ENCODE data around the gene CHST13.

The CHST13 gene, protein sequence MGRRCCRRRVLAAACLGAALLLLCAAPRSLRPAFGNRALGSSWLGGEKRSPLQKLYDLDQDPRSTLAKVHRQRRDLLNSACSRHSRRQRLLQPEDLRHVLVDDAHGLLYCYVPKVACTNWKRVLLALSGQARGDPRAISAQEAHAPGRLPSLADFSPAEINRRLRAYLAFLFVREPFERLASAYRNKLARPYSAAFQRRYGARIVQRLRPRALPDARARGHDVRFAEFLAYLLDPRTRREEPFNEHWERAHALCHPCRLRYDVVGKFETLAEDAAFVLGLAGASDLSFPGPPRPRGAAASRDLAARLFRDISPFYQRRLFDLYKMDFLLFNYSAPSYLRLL

DNA sequence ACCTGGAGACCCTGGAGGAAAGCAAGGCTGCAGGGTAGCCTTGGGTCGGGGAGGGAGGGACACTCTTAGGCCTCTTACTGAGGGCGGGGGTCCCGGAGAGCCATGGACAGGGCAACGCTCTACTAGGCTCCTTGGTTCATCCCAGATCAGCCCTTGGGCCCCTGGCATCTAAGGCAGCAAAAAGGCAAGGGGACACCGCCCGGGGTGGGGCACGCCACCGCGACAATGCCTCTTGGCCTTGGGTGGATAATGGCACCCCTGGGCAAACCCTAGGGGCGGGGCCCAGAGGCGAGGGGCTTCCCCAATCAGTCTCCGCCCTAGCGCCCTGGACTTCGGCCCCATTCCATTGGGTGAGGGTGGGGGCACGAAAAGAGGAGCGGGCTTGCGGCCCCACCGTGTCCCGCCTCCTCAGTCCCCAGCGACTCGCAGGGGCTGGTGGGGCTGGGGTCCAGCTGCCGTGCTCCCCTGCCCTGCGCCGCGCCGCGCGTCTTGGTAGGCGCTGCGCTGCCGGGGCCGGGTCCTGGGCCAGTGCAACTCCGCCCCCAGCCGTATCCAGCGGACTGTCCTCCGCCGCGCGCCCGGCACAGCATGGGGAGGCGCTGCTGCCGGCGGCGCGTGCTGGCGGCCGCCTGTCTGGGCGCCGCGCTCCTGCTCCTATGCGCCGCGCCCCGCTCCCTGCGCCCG lies at the start of gene CHST13:
Gene CHST13 (plus strand): TSS at position 411 of the 684 bp plus-strand sequence. CDS start 178 bp downstream, at position 589.
- no peak for DNase-seq

DNA sequence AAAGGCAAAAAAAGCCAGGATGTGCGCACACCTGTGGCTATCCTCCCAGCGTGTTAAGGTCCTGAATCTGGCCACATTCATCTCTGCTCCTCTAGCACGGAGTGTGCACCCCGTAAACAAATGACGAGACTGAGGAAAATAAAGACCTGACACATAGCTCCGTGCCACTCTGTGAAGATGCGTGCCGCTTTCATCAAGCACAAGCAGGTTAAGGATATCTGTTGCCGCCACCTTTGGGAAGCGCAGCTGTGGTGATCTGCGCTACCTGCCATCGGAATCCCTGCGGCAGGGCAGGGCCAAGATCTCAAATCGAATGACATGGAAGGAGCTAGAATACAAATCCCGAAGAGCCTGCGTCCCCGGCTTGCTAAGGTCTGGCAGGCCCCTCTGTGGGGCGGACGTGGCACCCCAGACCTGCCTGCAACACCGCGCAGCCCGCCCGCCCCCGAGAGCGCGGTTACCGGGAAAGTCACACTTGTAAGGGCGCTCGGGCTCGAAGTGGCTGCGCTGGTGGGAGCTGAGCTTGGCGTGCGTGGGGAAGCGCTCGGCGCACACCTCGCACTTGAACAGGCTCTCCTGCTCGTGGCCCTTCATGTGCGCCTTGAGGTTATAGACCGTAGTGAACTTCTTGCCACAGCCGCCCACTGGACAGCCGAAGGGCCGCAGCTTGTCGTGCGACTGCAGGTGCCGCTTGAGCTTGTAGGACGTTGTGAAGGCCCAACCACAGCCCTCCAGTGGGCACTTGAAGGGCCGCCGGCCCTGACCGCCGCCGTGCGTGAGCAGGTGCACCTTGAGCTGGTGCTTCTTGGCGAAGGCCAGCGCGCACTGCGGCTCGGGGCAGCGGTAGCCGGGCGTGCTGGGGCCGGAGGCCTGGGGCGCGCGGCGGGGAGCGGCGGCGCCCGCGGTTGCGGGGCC lies 49.2 kb upstream of the CHST13 start:
- DNase-seq = peak; percentile 41

DNA sequence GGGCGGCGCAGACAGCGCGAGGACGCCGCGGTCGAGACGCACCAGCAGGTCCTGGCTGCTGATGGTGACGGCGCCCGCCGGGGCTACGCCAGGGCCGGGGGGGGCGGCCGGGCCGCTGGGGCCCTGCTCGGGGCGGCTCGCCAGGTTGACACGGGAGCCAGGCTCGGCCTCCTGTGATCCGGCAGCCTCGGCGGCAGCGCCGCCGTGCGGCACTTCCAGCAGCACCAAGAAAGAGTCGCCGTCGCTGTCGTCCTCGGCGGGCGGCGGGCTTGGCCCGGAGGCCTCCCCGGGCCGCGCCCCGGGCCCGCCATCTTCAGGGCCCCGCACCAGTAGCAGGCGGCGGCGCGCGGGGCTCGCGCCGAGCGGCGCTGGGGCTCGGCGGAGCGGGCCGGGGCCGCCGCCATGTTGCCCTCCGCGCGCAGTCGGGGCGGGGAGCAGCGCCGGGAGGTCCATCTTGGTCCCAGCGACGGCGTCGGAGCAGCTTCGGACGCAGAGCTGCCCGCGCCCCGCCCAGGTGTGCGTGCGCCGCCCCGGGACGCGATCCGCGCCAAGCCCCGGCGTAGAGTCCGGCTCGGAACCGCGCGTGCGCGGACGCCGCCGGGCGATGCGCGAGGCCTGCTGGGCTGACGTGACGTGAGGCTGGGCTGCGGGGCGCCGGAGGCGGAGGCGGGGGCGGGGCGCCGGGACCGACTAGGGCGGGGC lies 48.4 kb upstream of the CHST13 start, which contains the start of gene ZXDC:
Gene ZXDC (minus strand): TSS at position 479 of the 702 bp plus-strand sequence. CDS start 26 bp downstream, at position 453.
- DNase-seq = peak; percentile 97

DNA sequence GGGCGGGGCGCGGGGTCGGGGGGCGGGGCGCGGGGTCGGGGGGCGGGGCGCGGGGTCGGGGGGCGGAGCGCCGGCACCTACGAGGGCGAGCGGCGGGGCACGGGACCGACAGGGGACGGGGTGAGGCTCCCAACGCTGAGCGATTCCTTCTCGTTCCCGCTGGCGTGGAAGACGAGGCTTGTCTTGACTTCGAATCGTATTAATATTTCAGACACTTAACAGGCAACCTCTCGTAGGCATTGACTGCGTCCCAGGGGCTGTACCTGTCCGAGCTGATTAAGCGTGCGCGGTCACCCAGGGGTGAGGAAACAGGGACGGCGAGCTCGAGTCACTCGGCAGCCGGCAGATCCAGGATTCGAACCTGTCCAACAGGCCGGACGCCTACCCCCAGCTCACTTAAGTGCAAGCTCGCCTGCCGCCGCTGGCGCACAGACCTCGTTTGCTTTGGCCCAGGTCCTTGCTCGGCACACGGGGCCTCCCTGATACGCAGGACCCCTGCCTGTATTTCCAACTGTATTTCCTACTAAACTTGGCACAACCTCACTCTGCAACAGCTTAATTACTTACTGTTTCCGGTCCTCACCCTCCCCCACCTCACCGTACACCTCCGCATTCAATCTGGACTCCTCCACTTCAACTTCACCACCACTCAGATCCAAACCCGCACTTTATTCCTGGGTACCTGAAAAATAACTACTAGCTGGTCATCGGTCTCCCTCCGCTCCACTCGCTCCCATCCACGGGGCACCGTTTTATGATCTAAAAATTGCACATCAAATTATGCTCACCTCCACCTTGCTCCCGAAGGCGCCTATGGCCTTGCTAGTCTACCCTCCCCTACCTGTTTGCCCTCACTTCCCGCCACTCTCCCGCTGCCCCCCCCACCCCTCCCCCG lies 47.5 kb upstream of the CHST13 start:
- no peak for DNase-seq

DNA sequence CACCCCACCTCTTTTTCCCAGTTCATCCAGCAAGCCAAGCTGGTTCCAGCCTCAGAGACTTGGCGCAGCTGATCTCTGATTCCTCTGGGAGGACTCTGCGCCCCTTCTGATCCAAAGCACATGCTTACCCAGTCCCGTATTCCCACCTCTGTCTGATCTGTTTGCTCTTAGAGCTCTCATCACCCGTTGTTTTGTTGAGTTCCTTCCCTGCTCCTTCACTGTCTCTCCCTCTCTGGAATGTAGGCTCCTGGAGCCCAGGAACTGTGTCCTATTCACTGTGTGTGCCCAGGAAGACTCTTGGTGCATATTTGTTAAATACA lies 46.9 kb upstream of the CHST13 start:
- DNase-seq = no peak

DNA sequence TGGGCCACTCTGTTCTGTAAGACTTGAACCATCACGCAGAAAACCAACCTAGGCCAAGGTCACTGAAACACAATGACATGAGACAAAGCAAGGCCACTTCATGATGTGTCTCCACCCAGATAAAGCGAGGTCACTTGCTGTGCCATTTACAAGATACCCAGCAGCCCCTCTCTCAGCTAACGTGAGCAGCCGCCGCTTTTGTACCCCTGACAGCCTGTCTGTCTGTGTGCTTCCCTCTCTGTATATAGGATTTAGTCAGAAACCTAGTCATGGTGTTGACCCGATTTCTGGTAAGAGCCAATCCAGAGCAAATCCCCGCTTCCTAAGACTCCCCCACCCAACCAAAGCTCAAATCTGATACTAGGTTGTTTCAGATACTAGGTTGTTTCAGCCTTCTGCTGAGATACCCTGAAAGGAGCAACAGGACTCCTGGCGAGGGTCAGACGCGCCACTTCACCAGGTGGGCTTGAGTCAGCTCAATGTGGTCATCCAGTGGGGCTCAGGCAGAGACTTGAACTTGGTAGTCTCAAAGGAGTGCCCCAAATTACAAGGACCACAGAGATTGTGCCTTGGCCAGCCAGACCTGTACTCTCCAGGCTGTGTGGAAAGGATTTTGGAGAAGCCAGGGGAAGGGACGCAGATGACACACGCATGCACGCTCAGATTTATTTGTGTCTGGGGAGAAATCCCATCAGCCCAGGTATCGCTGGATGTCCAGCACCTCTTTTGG lies 45.2 kb upstream of the CHST13 start:
- DNase-seq = no peak

DNA sequence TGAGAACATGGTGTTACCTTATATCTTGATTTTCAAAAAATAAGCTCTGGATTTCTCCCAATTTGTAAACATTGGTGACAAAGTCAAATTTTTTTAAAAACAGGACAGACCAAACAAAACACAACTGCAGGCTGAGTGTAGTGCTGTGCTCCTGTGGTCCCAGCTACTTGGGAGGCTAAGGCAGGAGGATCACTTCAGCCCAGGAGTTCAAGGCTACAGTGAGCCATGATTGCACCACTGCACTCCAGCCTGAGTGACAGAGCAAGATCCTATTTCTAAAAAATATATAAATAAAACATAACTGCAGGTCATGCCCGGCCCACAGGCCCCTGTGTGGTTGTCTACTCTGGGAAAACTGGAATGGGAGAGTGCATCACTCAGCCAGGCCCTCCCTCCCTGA lies 44.3 kb upstream of the CHST13 start:
- no peak for DNase-seq

- no peak for DNase-seq
These were observed 43.7 kb upstream of the CHST13 start for GRCh38 chr3:126480206-126480605.

DNA sequence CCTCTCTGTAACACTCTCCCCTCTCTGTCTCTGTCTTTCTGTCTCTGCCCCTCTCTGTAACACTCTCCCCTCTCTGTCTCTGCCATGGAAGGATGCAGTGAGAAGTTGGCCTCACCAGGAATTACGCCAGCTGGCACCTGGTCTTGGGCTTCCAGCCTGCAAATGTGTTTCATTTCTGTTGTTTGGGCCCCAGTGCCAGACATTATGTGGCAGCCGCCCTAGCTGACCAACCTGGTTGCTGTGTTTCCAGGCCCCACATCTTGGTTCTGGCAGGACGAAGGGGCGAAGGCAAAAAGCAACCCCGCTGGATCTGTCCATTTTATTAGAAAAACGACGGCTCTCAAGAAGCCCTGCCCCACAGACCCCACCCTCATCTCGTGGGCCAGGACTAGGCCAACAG lies 43.1 kb upstream of the CHST13 start:
- no peak for DNase-seq

DNA sequence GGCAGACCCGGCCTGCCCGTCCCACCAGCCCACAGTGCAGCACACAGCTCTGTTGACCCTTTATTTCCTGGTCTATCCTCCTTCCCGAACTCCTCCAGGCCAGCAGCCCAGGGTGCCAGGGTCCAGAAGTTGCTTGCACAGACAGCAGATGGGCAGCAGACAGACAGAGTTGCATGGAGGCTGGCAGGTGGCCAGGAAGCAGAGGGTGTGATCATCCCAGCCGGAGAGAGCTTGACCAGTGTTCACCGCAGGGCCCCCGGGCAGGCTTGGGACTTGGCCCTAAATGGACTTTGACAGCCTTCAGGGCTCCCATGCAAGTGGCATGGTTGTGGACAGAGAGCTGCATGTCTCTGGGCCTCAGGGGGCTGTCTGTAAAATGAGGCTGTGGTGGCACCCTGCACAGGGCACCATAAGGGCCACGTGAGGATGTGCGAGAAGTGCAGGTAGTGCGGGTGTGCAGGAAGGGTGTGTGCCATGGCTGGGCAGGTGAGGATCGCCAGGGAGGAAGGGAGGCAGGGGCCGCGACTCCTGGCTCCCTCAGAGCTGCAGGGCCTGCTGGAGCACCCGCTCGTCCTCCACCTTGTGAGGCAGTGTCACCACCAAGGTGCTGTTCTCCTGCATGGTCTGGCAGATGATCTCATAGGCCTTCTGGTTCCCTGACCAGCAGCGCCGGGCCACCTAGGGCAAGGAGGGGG lies 42.0 kb upstream of the CHST13 start:
- DNase-seq = no peak

GRCh38 chr3:126482503-126483255 lies 41.3 kb upstream of the CHST13 start:
- DNase-seq = no peak

DNA sequence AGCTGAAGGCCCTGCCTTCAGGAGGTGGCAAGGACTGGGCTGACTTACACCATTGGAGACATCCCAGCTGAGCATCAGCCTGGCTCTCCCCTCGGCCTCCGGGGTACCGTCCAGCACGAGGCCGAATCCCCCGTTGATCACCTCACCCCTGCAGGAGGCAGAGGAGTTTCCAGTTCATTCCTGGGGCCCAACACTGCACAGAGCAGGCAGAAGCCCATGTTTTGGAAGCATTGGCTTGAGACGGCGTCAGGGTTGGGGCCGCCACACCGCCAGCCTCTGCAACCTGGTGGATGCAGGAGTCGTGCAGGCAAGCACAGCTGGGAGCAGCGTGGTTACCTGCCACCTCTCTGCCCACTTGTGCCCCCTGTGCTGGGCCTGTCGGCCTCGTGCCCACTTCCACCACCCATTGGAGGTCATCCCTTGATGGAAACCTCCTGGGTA lies 40.6 kb upstream of the CHST13 start:
- no peak for DNase-seq

GRCh38 chr3:126484148-126484547 lies 39.8 kb upstream of the CHST13 start:
- no peak for DNase-seq

- DNase-seq = no peak
These were observed 39.3 kb upstream of the CHST13 start for GRCh38 chr3:126484662-126485061.

GRCh38 chr3:126485176-126485897 lies 38.6 kb upstream of the CHST13 start:
- DNase-seq = no peak

GRCh38 chr3:126485956-126486355 lies 38.0 kb upstream of the CHST13 start:
- no peak for DNase-seq

GRCh38 chr3:126486360-126486847 lies 37.6 kb upstream of the CHST13 start:
- DNase-seq = no peak

GRCh38 chr3:126487151-126487771 lies 36.7 kb upstream of the CHST13 start:
- DNase-seq = peak; percentile 54

All from activated CD4-positive, alpha-beta T cell treated with anti-CD3 and anti-CD28 coated beads, Interleukin-10, Interleukin-2, amounts not matched to agents 100 ng/mL and 50 ng/mL, durations not matched to agents 16 hours and 8 hours (primary cell).